HG02678 (cell line): ENCODE data around the gene BRWD1.
"Not testable (repeated sequence)": the region's sequence is repeated elsewhere in the genome, so short reads cannot be mapped to it uniquely, and the experiment has no call there.

Source experiments
- ATAC-seq: cut with Tn5 transposase; IDR thresholded peaks from one replicate; pipeline ENCODE4 v1.9.1; 2021; ENCODE audit warnings: mild to moderate bottlenecking, moderate library complexity; ENCODE audit not compliant: unreplicated experiment

BRWD1 gene

DNA sequence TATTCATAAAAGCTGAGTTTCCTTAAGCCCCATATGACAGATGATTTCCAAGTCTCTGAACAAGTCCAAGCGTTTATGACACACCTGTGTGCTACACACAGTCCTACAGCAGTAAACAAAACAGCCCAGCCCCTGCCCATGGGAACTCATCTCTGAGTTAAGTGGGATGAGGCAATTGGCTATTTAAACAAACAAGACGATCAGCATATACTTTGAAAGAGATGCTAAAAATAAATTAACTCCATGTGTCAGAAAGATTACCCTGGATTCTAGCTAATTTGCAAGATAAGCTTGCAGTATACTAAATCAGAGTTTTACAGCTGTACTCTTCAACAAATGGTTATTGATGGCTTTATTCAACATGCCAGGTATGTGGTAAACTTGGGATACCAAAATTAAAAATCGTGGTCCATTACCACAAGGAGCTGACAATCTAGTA, 137.1 kb downstream of the BRWD1 start:
- ATAC-seq: no peak

DNA sequence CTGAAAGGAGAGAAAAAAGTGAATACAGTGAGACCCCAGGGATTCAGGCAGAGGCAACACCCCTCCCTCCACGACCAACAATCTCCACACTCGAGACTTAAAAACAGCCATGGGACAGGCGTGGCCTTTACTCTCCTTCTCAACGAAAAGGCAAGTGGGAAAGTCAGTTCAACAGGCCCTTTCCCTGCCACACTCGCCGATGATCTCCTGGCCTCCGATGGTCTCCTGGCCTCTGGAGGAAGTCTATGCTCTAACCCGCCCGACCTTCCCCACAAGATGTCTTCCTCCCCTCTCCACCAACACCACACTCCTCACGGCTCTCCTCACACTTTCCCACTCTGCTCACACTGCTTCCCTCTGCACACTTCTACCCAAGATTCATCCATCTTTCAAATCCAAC, 137.8 kb downstream of the BRWD1 start:
- no peak for ATAC-seq

- ATAC-seq: no peak
Observed at GRCh38 chr21:39175154-39175553, 138.3 kb downstream of the BRWD1 start.

- no peak for ATAC-seq
Observed at GRCh38 chr21:39173716-39174680, 139.4 kb downstream of the BRWD1 start.

GRCh38 chr21:39169906-39170305, 143.5 kb downstream of the BRWD1 start:
- no peak for ATAC-seq

DNA sequence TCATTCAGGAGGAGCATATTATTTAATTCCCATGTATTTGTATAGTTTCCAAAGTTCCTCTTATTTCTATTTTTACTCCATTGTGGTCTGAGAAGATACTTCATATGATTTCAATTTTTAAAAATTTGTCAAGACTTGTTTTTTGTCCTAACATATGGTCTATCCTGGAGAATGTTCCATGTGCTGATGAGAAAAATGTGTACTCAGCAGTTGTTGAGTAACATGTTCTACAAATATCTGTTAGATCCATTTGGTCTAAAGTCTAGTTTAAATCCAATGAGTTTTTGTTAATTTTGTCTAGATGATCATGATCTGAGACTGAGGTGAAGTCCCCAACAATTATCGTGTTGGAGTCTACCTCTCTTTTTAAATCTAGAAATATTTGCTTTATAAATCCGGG, 144.6 kb downstream of the BRWD1 start:
- ATAC-seq: no peak

DNA sequence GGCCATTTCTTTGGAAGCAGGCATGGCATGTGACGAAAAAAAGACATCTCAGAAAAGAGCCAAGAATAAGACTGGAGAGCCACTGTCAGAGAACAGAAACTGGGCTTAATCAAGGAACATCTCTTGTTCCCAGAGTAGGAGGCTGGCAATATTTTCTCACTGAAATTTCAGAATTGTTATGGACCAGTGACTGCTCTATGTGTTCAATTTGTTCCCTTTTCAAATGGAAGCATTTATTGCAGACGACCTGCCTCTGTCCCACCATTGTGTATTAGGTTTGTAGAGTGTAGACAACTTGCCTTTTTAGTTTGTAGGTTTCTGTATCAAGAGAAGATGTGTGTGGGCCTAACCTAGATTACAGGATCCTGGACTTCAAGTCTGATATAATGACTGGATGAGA, 148.9 kb downstream of the BRWD1 start:
- no peak for ATAC-seq

GRCh38 chr21:39161064-39161463, 152.4 kb downstream of the BRWD1 start:
- no peak for ATAC-seq

- ATAC-seq: no peak
Observed at GRCh38 chr21:39159342-39160063, 153.9 kb downstream of the BRWD1 start.

DNA sequence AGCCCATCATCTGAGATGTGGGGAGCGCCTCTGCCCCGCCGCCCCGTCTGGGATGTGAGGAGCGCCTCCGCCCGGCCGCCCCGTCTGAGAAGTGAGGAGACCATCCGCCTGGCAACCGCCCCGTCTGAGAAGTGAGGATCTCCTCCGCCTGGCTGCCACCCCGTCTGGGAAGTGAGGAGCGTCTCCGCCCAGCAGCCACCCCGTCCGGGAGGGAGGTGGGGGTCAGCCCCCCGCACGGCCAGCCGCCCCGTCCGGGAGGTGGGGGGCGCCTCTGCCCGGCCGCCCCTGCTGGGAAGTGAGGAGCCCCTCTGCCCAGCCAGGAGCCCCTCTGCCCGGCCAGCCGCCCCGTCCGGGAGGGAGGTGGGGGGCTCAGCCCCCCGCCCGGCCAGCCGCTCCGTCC, 156.2 kb downstream of the BRWD1 start:
- ATAC-seq: not testable (repeated sequence)

DNA sequence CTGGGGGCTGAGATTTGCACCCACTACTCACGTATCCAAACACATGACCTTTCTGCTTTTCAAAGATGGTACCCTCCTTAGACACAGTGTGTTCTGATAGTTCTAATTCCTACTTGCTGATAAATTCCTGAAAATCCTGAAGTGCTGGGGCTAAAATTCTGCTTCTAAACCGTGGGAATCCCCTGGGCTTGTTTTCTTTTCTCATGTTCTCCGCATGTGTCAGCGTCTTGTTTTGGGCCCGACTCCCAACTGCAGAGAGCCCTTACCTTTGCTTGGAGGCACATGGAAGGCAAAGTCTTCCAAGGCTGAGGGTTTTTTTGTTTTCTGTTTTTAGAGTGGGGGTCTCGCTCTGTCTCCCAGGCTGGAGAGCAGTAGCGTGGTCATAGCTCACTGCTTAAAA, 157.4 kb downstream of the BRWD1 start:
- ATAC-seq: no peak

DNA sequence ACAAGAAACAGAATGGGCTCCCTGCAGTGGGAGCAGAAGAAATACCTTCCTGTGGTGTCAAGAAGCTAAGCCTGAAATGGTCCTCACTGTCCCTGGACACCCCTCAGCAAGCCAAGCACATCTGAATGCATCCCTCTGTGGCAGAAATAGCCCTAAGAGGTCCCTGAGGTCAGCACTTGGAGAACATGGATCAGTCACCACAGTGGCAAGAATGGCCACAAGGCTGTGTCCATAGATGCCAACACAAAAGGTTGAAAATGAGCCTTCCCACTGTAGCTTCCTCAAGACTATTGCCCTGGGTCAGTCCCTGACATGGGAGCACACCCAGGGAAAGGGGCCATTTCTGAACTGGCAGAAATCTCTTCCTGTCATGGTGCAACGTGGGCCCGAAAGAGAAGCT, 157.9 kb downstream of the BRWD1 start:
- ATAC-seq: no peak

GRCh38 chr21:39153842-39154241, 159.6 kb downstream of the BRWD1 start:
- no peak for ATAC-seq

GRCh38 chr21:39153373-39153772, 160.1 kb downstream of the BRWD1 start:
- ATAC-seq: no peak

DNA sequence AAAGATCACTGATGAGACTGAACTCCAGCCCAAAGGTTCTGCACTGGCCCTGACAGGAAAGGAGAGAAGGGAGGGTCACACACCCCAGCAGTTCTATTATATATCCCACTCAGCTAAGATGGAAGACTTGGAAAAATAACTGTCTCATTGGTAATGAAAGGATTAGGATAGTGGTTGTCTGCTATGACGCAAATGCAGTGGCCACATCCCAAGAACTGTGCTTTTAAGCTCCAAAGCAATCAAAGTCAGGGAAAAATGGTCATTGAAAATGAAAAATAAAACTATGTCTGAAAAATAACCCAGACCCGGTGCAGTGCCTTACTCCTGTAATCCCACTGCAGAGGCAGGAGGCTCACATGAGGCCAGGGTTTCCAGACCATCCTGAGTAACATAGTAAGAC, 161.2 kb downstream of the BRWD1 start:
- ATAC-seq: no peak

- no peak for ATAC-seq
Observed at GRCh38 chr21:39150877-39151276, 162.6 kb downstream of the BRWD1 start.

- ATAC-seq: no peak
Observed at GRCh38 chr21:39150316-39150715, 163.1 kb downstream of the BRWD1 start.

- ATAC-seq: no peak
Observed at GRCh38 chr21:39149882-39150281, 163.6 kb downstream of the BRWD1 start.

DNA sequence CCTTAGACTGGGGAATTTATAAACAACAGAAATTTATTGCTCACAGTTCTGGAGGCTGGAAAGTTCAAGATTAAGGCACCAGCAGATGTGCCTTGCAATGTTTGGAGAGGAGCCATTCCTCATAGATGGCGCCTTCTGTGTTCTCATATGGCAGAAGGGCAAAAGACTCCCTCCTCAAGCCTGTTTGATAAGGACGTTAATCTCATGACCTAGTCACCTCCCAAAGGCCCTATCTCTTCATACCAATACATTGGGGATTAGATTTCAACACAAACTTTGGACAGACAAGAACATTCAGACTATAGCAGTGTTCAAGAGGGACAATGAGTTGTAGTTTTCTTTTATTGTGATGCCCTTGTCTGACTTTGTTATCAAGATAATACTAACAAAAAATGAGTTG, 164.5 kb downstream of the BRWD1 start:
- ATAC-seq: no peak

DNA sequence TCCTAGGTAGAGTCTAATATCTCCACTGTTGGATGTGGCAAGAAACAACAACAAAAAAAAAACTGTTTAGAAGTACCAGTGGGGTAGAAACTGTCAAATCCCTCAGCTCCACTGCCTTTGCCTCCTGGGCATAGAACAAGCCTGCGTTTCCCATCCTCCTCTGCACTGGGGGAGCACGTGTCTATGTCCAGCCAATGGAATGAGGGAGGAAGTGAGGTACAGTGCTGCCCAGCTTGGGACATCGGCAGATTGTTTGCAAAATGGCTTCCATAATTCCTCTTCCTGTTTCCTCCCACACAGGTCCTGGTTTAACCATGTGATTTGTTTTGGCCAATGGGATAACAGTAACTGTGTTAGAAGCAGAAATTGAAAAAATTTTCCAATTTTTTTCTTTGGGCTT, 169.2 kb downstream of the BRWD1 start:
- no peak for ATAC-seq

- ATAC-seq: no peak
Observed at GRCh38 chr21:39142972-39143371, 170.5 kb downstream of the BRWD1 start.

GRCh38 chr21:39141502-39141901, 171.9 kb downstream of the BRWD1 start:
- no peak for ATAC-seq
